Measurements from ENCODE around the gene DMRT1.

Gene DMRT1

DNA sequence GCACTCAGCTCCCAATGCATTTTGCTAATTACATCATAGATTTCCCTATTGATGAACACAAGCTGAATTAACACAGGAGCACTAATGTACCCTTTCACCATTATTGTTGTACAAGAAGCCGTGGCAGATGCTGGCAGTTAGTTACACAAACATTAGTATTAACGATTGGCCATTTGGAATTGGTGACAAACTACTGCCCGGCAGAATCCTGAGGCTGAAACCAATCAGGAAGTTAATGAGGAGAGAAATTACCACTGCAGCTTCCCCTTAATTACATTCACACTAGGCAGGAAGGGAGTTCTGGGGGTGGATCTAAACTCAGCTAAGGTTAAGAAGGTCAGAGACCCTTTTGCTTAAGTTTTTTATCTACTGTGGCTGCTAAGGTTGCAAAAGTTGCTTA, 125.4 kb downstream of the DMRT1 start:
- Histone ChIP-seq H3K4me2 (ENCODE audit: low read length) (no peak overlapping the region), H3K27me3 (ENCODE audit: control insufficient read depth, insufficient read depth, low read length) (peaks cover 46% of the 10 kb centered on the region), H3K9me3 (replicated peaks; ENCODE audit: low read length) (no peaks in the 10 kb centered on the region), H3K4me3 (ENCODE audit: low read length) (no peak overlapping the region), H3K9ac (ENCODE audit: low read depth, low read length) (no peak overlapping the region), H3K36me3 (ENCODE audit: insufficient read depth, low read length) (no peaks in the 10 kb centered on the region), H3K4me1 (ENCODE audit: control insufficient read depth, insufficient read depth, low read length) (peaks cover 8% of the 10 kb centered on the region)

DNA sequence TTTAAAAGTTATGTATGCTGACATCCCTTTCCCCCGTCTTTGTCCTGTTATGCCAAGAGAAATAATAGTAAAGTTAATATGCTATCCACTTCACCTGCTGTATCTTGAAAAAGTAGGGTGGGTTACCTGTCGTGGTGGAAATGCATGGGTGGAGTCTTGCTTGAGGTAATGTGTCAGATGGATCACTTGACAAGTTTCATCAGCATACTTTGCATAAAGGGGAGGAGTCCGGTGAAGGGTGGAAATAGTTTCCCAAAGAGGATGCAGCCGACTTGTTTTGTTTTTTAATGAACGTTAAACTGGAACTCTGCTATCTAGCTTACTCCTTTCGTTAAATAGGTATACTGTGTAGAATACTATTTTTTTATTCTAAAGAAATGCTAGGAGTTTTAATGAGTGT, 125.9 kb downstream of the DMRT1 start:
- Histone ChIP-seq H3K36me3 (ENCODE audit: insufficient read depth, low read length) (no peaks in the 10 kb centered on the region), H3K9ac (ENCODE audit: low read depth, low read length) (no peak overlapping the region), H3K9me3 (replicated peaks; ENCODE audit: low read length) (no peaks in the 10 kb centered on the region), H3K4me2 (ENCODE audit: low read length) (no peak overlapping the region), H3K27me3 (ENCODE audit: control insufficient read depth, insufficient read depth, low read length) (peaks cover 46% of the 10 kb centered on the region), H3K4me3 (ENCODE audit: low read length) (no peak overlapping the region), H3K4me1 (ENCODE audit: control insufficient read depth, insufficient read depth, low read length) (peaks cover 8% of the 10 kb centered on the region)

DNA sequence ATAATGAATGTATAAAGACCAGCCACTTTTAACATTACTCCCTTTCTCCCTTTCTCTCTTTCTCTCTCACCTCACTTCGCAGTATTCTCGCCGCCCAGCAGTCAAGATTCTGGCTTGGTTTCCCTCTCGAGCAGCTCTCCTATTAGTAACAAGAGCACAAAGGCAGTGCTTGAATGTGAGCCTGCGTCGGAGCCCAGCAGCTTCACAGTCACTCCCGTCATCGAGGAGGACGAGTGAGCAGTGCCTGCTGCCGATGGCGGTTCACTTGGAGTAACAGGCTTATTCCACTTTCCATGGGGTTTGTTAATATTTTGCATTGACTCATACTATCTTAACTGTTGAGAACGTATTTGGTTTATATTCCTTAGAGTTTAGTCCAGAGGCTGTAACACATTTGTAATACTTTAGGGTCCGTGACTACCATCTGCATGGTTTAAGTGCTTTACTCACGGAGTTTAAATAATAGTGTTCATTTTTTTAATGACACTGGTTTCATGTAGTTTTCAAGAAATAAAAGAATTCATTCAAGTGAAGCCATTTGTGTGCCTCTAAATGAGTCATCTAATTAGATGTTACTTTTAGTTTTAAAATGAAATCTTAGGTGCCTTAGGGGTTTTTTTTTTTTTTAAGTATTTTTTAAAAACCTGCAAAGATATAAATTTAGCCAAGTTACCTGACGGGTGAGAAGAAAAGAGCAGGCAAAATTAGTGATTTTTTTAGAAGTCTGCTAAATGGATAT, 126.6 kb downstream of the DMRT1 start:
- Histone ChIP-seq H3K9ac (ENCODE audit: low read depth, low read length) (no peak overlapping the region), H3K9me3 (replicated peaks; ENCODE audit: low read length) (no peaks in the 10 kb centered on the region), H3K36me3 (ENCODE audit: insufficient read depth, low read length) (no peaks in the 10 kb centered on the region), H3K27me3 (ENCODE audit: control insufficient read depth, insufficient read depth, low read length) (peaks cover 45% of the 10 kb centered on the region), H3K4me1 (ENCODE audit: control insufficient read depth, insufficient read depth, low read length) (peaks cover 8% of the 10 kb centered on the region), H3K4me3 (ENCODE audit: low read length) (no peak overlapping the region), H3K4me2 (ENCODE audit: low read length) (peak overlapping the region; percentile 57)

GRCh38 chr9:969310-970150, 128.0 kb downstream of the DMRT1 start:
- no peaks in the 10 kb centered on the region for H3K9me3 ChIP-seq (replicated peaks; ENCODE audit: low read length)
- no peaks in the 10 kb centered on the region for H3K36me3 ChIP-seq (ENCODE audit: insufficient read depth, low read length)
- peaks cover 48% of the 10 kb centered on the region for H3K27me3 ChIP-seq (ENCODE audit: control insufficient read depth, insufficient read depth, low read length)
- peaks cover 8% of the 10 kb centered on the region for H3K4me1 ChIP-seq (ENCODE audit: control insufficient read depth, insufficient read depth, low read length)
- no peak overlapping the region for H3K4me3 ChIP-seq (ENCODE audit: low read length)
- H3K4me2 ChIP-seq (ENCODE audit: low read length), result no peak overlapping the region
- H3K9ac ChIP-seq (ENCODE audit: low read depth, low read length), result no peak overlapping the region

- no peaks in the 10 kb centered on the region for H3K9me3 ChIP-seq (replicated peaks; ENCODE audit: low read length)
- H3K4me2 ChIP-seq (ENCODE audit: low read length), result no peak overlapping the region
- no peak overlapping the region for H3K9ac ChIP-seq (ENCODE audit: low read depth, low read length)
- no peak overlapping the region for H3K4me3 ChIP-seq (ENCODE audit: low read length)
- no peaks in the 10 kb centered on the region for H3K36me3 ChIP-seq (ENCODE audit: insufficient read depth, low read length)
- peaks cover 49% of the 10 kb centered on the region for H3K27me3 ChIP-seq (ENCODE audit: control insufficient read depth, insufficient read depth, low read length)
- peaks cover 8% of the 10 kb centered on the region for H3K4me1 ChIP-seq (ENCODE audit: control insufficient read depth, insufficient read depth, low read length)
These were observed 128.9 kb downstream of the DMRT1 start for GRCh38 chr9:970151-970996.

- Histone ChIP-seq H3K4me2 (ENCODE audit: low read length) (peak overlapping the region; percentile 67), H3K9ac (ENCODE audit: low read depth, low read length) (no peak overlapping the region), H3K4me3 (ENCODE audit: low read length) (peak overlapping the region; percentile 49), H3K27me3 (ENCODE audit: control insufficient read depth, insufficient read depth, low read length) (peaks cover 51% of the 10 kb centered on the region), H3K36me3 (ENCODE audit: insufficient read depth, low read length) (no peaks in the 10 kb centered on the region), H3K4me1 (ENCODE audit: control insufficient read depth, insufficient read depth, low read length) (peaks cover 8% of the 10 kb centered on the region), H3K9me3 (replicated peaks; ENCODE audit: low read length) (no peaks in the 10 kb centered on the region)
These were observed 130.5 kb downstream of the DMRT1 start for GRCh38 chr9:971901-972500.

GRCh38 chr9:972501-973294, 131.2 kb downstream of the DMRT1 start:
- H3K4me2 ChIP-seq (ENCODE audit: low read length), result peak overlapping the region; percentile 67
- no peak overlapping the region for H3K4me3 ChIP-seq (ENCODE audit: low read length)
- no peaks in the 10 kb centered on the region for H3K36me3 ChIP-seq (ENCODE audit: insufficient read depth, low read length)
- peaks cover 55% of the 10 kb centered on the region for H3K27me3 ChIP-seq (ENCODE audit: control insufficient read depth, insufficient read depth, low read length)
- H3K4me1 ChIP-seq (ENCODE audit: control insufficient read depth, insufficient read depth, low read length), result peaks cover 8% of the 10 kb centered on the region
- no peak overlapping the region for H3K9ac ChIP-seq (ENCODE audit: low read depth, low read length)
- no peaks in the 10 kb centered on the region for H3K9me3 ChIP-seq (replicated peaks; ENCODE audit: low read length)

GRCh38 chr9:973295-973834, 131.9 kb downstream of the DMRT1 start:
- Histone ChIP-seq H3K27me3 (ENCODE audit: control insufficient read depth, insufficient read depth, low read length) (peaks cover 57% of the 10 kb centered on the region), H3K4me1 (ENCODE audit: control insufficient read depth, insufficient read depth, low read length) (peaks cover 3% of the 10 kb centered on the region), H3K4me3 (ENCODE audit: low read length) (no peak overlapping the region), H3K36me3 (ENCODE audit: insufficient read depth, low read length) (no peaks in the 10 kb centered on the region), H3K9ac (ENCODE audit: low read depth, low read length) (no peak overlapping the region), H3K4me2 (ENCODE audit: low read length) (no peak overlapping the region), H3K9me3 (replicated peaks; ENCODE audit: low read length) (no peaks in the 10 kb centered on the region)

GRCh38 chr9:974031-974995, 132.8 kb downstream of the DMRT1 start:
- Histone ChIP-seq H3K4me2 (ENCODE audit: low read length) (no peak overlapping the region), H3K9ac (ENCODE audit: low read depth, low read length) (no peak overlapping the region), H3K36me3 (ENCODE audit: insufficient read depth, low read length) (no peaks in the 10 kb centered on the region), H3K9me3 (replicated peaks; ENCODE audit: low read length) (no peaks in the 10 kb centered on the region), H3K4me1 (ENCODE audit: control insufficient read depth, insufficient read depth, low read length) (peaks cover 3% of the 10 kb centered on the region), H3K4me3 (ENCODE audit: low read length) (no peak overlapping the region), H3K27me3 (ENCODE audit: control insufficient read depth, insufficient read depth, low read length) (peaks cover 62% of the 10 kb centered on the region)
